HUDEP-2 (cell line): ENCODE data around the gene SPRR1A.
"Not testable (repeated sequence)": the region's sequence is repeated elsewhere in the genome, so short reads cannot be mapped to it uniquely, and the experiment has no call there.

ENCODE experiments used
- DNase-seq, 76 experiments: peaks; one replicate each; lab custom pipeline; 2025; ENCODE audit not compliant: unreplicated experiment in 76 of 76; lab: John Stamatoyannopoulos, UW

SPRR1A gene

DNA sequence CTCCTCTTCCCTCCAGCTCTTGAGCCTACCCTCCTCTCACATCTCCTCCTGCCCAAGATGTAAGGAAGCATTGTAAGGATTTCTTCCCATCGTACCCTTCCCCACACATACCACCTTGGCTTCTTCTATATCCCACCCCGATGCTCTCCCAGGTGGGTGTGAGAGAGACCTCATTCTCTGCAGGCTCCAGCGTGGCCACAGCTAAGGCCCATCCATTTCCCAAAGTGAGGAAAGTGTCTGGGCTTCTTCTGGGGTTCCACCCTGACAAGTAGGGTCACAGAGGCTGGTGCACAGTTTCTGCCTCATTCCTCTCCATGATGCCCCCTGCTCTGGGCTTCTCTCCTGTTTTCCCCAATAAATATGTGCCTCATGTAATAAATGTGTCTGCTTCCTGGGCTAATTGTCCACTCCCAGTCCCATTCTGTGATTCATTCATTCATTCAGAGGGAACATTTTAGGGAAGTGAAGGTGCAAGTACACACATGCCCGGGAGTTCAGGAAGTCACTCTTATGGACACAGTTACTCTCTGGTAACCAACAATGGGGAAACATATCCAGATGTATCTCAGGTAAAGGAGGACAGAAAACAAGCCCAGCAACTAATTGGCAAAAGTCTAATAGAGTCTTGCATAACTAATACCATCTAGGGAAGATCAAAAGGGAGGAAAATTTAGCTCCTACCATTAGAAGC, 11.5 kb upstream of the SPRR1A start:
- DNase-seq, result no peak

DNA sequence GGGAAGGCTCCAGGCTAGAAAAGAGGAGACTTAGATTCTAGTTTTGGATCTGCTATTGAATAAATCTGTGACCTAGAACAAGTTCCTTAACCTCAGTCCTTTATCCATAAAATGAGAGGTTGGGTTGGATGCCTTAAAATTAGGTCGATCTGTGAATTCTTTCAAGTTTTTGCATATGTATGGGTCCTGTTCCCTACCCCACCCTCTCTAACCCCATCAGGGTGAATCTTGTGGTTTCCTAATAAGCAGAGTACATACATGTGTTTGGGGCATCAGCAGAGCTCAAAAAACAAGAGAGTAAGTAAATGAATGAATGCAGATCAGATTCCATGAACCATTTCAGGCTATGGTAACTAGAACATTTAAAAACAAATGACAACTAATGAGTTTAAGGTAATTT, 7.2 kb upstream of the SPRR1A start:
- DNase-seq, result no peak

DNA sequence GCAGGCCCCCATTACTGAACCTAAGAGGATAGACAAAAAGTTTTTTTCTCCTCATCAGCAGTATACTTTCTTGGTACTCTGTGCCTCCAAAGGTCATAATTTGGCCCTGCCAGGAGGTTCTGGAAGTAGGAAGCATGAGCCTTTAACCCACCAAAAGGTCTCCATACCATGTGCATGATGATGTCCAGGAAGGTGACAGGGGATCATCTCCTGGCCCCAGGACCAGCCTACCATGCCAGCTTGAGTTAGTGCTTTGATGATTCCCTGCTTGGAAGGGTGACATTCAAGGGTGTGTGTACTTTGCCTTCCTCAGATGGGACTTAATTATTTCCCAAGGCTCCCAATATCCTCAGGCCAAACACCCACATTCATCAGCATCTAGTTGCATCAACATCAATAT, 6.3 kb upstream of the SPRR1A start:
- DNase-seq, result no peak

DNA sequence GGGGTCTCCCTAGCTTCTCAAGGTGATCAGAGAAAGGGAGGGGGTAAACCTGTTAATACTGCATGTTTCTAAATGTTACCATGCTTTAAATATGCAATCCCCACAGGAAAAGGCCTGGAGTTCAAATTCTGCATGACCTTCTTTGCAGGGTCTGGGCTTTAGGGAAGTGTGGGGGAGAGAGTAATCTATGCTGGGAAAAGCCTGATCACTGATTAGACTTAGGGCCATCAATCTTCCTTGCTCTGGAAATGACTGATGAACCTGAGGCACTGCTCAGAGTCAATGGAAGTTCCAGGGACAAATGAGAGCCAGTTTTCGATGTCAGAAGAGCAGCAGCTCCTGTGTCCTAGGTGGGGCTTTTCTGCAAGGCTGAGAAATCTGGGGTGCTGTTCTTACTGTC, 3.2 kb upstream of the SPRR1A start:
- no peak for DNase-seq

DNA sequence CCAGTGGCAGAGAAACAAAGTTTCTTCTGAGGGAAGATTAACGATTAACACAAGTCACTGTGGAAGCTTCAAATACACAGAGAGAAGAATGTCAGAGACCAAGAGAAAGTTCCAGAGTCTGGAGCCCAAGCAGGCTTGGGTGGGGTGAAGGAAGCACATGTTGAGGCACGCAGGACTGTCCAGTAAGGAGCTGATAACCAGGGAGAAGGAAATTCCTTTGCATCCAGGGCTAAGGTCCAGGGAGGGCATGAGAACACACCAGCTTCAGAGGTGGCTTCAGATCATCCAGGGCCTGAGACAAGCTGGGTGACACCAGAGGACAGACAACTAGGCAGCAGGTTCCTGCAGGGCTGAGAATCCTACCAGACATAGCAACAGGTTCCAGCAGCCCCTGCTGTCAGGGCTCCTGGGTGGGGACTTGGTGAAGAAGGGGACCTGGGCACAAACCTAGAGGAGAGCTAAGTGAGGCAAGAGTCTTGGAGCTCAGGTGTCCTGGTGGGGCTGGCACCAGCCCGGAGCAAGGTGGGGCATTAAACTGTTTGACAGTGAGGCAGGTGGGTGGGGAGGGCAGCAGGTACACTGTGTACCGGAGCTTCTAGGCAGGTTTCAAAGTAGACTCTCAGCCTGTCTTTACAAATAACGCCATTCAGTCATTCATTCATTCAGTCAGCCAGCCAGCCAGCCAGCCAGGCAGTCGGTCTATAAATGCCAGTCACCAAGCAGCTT, 2.6 kb upstream of the SPRR1A start:
- no peak for DNase-seq

DNA sequence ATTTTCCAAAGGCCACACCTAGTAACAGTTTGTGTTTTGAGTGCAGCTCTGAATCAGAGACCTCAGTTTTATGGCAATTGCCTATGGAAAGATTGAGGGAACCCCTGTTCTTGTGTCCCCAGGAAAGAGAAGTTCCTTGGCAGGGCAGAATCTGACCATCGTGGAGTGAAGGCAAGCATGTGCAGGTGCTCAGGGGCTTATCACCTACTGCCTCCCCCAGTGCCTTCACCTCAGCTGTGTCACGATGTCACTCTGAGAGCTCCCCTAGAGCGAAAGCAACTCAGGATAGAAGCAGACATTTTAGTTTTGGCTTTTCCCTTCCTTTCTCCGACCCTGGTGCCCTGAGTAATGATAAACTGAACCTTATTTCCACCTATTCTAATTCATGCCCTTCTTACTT, 1.8 kb upstream of the SPRR1A start:
- DNase-seq, result no peak

DNA sequence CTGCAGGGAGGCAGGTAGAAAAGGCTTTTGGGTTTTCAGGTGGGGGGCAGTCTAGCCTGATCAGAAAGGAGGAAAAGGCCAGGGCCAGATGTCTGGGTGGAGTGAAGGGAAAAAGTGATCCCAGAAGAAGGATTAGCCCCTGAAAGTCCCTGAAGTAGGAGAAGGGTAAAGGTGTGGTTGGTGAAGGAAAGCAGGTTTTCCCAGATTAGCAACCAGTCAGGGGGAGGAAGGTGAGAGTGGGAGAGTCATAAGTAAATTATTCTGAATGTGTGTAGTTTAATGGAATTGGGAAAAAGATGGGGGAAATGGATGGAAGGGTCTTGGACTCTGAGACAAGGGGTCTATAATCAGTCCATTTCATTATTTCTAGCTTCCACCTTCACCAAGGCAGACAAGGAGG, 647 bp upstream of the SPRR1A start:
- no peak for DNase-seq

DNA sequence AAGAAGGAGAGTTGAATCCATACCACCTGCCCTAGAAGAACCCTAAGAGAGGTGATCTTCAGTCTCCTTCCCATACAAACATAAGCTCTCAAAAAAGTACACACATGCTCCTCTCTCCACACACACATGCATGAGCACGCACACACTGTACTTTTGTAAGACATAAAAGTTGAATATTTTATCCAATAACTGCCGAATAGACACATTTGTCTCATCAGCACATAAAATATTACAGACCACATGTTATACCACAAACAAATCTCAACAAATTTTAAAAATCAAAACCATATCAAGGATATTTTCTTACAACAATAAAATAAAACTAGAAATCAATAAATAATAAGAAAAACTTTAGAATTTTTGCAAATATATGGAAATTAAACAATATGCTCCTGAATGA, 2.7 kb downstream of the SPRR1A start:
- no peak for DNase-seq

DNA sequence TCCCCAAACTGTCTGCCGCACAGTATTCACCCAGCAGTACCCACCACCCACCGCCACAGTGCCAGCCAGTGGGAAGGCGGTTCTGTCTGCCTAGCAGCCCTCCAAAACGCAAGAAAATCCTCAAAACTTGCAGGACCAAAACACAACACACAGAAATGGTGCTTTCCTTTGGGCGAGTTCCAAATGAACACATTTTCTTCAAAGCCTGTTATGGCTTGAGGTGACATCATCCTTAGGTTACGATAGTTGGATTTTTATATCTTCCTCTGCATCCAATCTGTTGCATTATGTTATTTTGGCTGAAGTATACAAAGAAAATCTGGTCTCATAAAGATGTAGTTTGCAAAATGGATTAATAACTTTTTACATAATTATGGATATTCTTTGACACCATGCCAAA, 9.3 kb downstream of the SPRR1A start:
- no peak for DNase-seq

DNA sequence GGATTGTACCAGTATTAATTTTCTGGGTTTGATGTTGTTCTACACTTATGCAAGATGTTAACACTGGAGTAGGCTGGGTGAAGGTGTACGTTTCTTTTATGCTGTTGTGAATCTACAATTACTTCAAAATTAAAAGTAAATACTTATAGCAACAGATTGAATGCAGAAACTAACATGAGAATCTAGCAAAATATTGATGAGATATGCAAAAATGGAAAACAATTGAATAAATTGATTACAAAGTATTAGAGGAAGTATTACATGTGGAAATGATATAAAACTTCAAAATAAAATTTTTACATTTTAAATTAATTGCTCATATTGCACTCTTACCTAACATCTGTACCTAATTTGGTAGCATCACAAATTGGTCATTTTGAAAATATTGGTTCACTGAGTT, 12.0 kb downstream of the SPRR1A start:
- no peak for DNase-seq

DNA sequence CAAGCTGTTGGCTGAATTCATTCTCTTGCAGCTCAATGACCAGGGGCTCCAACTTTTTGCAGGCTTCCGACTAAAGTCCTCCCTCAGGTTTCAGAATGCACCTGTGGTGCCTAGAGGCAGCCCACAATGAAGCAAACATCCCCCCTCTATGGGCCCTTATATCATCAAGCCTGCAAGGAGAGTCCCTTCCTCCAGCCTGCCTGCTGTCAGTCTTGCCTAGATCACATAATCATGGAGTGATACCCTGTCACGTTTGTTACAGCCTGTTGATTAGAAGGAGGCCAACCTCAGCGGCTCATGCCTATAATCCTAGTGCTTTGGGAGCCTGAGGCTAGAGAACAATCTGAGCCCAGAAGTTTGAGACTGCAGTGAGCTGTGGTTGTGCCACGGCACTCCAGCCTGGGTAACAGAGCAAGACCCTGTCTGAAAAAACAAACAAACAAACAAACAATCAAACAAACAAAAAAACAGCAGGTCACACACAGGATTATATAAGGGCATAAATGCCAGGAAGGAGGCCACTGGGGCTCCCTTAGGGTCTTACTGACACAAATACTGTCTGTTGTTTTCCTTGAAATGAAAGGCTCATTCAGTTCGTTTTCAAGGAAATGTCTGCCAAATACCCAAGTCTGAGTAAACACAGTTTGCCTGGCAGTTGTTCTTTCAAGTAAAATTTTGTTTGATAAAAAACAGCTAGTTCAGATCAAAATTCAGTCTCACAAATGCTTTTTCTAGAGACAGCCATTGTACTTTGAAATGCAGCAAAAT, 12.9 kb downstream of the SPRR1A start:
- no peak for DNase-seq

DNA sequence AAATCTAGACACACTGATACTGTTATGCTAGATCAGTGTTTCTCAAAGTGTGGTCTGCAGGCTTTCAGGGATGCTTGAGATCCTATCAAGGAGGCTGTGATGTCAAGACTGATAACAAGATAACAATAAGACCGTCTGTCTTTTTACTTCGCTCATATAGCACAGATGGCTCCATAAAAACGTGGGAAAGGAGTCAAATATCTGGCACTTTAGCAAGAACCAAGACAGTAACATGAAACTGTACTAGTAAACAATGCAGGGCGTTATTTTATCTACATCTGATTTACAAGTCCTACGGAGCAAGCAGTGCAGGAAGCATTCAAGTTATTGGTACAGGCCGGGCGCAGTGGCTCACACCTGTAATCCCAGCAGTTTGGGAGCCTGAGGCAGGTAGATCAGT, 14.0 kb downstream of the SPRR1A start:
- DNase-seq, result no peak

DNA sequence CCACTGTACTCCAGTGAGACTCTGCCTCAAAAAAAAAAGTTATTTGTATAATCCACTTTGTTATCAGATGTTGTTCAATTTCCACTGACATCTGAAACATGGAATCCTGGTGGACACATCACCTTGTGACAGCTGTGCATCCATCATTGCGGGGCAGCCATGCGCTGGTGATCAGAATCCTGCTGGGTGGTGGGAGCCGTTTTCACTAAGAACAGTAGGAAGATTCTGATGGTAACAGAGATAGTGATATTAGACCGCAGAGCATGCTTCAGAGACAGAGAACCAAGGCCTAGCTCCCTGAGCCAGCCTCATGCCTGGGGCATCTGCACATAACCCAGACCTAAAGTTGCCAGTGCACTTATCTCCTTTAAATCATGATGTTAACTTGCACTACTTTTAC, 14.6 kb downstream of the SPRR1A start:
- DNase-seq, result no peak

DNA sequence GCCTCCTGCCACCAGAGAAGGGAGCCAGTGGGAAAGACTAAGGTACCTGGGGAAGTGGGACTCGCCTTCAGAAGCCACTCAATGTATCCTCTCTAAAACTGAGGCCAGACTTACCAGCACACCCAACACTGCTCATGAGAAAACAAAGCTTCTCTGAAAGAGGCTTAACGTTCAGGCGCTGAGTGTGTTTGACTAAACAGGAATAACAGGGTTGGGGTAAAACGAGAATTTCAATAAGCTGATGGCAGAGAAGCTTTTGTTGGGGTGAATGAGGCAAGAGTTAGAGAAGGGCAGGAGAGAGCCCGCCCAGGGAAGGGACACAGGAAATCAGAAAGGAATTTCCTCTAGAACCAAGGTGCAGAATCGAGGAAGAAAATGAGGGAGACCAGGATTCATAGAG, 15.9 kb downstream of the SPRR1A start:
- DNase-seq, result no peak

DNA sequence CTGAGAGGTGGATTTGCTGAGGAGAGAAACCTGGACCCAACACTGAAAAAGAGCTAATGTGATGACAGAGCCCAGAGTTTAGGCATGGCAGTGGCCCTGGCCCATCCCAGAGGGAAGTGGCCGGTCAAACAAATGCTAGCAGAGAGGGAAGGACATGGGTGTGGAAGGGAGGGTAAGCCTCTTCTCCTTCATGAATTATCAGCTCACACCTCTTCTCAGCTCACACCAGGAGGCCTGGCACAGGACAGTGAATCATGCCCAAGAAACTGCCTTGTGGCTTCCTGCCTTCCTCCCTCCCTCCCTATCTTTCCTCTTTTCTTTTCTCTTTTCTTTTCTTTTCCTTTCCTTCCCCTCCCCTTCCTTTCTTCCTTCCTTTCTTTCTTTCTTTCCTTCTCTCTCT, 16.4 kb downstream of the SPRR1A start:
- peak in 1 of 76 experiments; percentile 3 for DNase-seq

DNA sequence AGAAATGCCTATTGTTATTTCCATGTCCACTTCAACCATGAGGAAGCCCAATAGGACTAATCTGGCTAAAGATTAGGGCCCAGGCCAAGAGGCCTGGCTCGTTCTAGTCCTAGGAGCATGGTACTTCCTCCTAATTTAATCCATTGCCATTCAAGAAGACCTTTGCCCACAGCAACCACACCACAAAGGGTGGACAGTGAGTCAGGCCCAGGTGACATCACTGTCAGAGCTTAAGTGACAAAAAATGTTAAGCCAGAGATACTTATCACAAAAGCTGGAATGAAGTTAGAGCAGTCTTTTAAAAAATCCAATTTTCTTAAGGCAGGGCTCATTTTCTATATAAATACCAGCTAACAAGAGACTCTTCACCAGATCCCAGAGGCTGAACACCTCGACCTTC, 17.5 kb downstream of the SPRR1A start, which contains the start of gene SPRR3:
SPRR3 (plus strand) TSS at position 368 of the 400 bp plus-strand sequence. CDS start 1,272 bp downstream, outside the sequence.
- DNase-seq, result peak in 2 of 76 experiments; percentile 0 to 8

DNA sequence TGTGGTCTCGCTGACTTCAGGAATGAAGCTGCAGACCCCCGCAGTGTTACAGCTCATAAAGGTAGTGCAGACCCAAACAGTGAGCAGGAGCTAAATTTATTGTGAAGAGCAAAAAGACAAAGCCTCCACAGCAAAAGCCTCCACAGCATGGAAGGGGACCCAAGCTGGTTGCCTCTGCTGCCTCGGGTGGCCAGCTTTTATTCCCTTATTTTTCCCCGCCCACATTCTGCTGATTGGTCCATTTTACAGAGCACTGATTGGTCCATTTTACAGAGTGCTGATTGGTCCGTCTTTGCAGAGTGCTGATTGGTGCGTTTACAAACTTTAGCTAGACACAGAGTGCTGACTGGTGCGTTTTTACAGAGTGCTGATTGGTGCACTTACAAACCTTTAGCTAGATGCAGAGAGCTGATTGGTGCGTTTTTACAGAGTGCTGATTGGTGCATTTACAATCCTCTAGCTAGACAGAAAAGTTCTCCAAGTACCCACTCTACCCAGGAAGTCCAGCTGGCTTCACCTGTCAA, 27.4 kb downstream of the SPRR1A start:
- not testable (repeated sequence) for DNase-seq

DNA sequence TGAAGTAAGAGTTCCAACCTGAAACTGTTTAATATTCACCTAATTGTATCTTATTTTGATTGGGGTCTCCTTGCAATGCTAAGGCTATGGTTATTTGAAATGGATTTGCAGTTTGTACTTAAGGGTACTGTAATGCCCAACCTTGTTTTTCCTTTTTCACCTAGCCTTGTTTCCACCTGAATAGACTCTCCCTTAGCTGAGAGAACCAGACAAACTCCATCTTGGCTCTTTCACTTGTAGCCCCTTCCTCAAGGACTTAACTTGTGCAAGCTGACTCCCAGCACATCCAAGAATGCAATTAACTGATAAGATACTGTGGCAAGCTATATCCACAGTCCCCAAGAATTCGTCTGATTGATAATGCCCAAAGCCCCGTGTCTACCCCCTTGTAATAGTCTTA, 37.9 kb downstream of the SPRR1A start:
- DNase-seq, result not testable (repeated sequence)

DNA sequence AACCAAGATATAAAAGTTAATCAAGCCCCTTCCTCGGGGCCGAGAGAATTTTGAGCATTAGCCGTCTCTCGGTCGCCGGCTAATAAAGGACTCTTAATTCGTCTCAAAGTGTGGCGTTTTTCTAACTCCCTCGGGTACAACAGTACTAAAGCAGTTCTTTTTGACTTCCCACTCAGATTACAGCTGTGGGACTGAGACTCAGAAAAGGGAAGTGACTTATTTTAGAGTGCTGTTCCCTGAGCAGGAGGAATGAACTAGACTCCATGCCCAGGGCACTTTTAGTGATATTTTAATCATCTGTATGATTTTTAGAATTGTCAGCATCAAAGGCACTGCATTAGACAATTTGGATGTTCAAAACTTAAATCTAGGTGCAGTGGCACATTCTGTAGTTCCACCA, 38.5 kb downstream of the SPRR1A start:
- DNase-seq, result not testable (repeated sequence)

DNA sequence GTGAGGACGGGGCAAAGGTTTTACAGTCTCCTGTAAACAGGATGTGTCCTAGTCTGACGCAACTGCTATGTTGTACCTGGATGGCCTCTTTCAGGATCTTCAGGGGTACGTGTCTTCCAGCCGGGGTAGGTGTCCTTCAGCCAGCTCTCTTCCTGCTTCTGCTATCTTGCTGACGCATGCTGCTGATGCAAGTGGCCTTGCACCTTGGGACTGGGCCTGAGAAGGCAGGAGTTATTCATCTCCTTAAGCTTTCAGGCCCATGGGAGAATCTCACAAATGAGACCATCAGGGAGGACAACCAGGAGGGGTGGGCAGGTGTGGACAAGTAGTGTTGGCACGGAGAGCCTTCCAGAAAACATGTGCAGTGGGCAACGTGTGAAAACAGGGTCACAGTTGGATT, 39.2 kb downstream of the SPRR1A start:
- DNase-seq, result no peak

DNA sequence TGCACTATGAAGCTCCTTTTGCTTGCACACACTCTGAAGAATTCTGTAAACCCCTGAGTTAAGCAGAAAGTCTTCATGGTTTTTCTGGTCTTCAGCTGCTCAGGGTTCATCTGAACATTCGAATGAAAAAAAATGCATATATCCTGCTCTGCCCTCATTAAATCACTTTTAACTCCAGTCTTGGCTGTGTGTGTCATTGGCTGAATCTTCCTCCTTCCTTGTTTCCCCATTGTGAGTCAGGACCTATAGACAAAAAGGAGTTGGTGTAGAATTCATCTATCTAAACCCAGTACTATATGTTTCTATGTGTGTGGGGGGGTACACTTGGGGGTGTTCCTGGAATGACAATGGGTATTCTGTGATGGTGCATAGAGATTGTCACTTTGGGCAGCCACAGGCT, 40.5 kb downstream of the SPRR1A start:
- DNase-seq, result no peak
